Vagina (tissue), 2 donors: ENCODE results near the gene MGST2.
A peak's percentile ranks its signal among the peaks of the same experiment; 100 is the strongest.

ENCODE experiments used
- POLR2A ChIP-seq, 2 donors: fragments of 450-650 bp; IDR thresholded peaks; one replicate each; pipeline ENCODE4 v1.6.1; 2017; ENCODE audit warnings: antibody characterized with exemption in 2 of 2, mild to moderate bottlenecking in 2 of 2, moderate library complexity in 2 of 2
- POLR2AphosphoS5 ChIP-seq, 2 donors: sonication (generic); formaldehyde crosslinking; IDR thresholded peaks; one replicate each; pipeline ENCODE4 v1.9.0; 2017; ENCODE audit warnings: antibody characterized with exemption in 2 of 2, mild to moderate bottlenecking in 2 of 2, low read depth in 1 of 2; ENCODE audit not compliant: insufficient read depth in 1 of 2
- TF ChIP-seq, protein P1 (sequence below), 3 experiments: fragments of 450-650 bp in 2 of 3; fragments of 200-600 bp in 1 of 3; sonication (generic) in 1 of 3; IDR thresholded peaks; one replicate each; pipeline ENCODE4 v1.5.1; 2017 to 2019; ENCODE audit warnings: antibody characterized with exemption in 3 of 3, mild to moderate bottlenecking in 2 of 3, moderate library complexity in 2 of 3

DNA sequence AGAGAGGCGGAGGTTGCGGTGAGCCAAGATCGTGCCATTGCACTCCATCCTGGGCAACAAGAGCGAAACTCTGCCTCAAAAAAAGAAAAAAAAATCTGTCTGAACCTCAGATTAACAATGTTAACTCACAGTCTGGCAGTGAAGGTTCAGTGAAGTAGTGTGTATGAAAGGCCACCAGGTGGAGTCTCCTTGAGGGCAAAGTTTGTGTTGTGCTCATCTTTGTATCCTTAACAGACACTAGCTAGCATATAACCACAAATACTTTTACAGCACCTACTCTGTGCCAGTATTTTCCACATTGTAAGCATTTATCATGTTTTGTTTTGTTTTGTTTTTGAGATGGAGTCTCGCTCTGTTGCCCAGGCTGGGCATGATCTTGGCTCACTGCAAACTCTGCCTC, 46.0 kb upstream of the MGST2 start:
- TF ChIP-seq, protein P1, sequence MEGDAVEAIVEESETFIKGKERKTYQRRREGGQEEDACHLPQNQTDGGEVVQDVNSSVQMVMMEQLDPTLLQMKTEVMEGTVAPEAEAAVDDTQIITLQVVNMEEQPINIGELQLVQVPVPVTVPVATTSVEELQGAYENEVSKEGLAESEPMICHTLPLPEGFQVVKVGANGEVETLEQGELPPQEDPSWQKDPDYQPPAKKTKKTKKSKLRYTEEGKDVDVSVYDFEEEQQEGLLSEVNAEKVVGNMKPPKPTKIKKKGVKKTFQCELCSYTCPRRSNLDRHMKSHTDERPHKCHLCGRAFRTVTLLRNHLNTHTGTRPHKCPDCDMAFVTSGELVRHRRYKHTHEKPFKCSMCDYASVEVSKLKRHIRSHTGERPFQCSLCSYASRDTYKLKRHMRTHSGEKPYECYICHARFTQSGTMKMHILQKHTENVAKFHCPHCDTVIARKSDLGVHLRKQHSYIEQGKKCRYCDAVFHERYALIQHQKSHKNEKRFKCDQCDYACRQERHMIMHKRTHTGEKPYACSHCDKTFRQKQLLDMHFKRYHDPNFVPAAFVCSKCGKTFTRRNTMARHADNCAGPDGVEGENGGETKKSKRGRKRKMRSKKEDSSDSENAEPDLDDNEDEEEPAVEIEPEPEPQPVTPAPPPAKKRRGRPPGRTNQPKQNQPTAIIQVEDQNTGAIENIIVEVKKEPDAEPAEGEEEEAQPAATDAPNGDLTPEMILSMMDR (IDR thresholded peaks at IDR 0.05): peak in 1 of 3 experiments; percentile 17
- TF ChIP-seq POLR2A (IDR thresholded peaks at IDR 0.05): no peak
- TF ChIP-seq POLR2AphosphoS5 (IDR thresholded peaks at IDR 0.05; ENCODE audit: insufficient read depth in 1 of 2, low read depth in 1 of 2): no peak
